ENCODE results near the gene OR51L1. TPM values are rescaled to one million over a fixed set of nuclear protein-coding genes. Genes with fewer than 3 reads are reported as not detected.

The OR51L1 gene
- total RNA-seq, 1 experiment from 2014 or later = not detected

- H3K4me1 ChIP-seq (ENCODE audit: insufficient read depth, low read length) = no peaks in the 10 kb centered on the region
- H3K27ac ChIP-seq (ENCODE audit: low read length) = no peak overlapping the region
- ATAC-seq = no peak
- intact Hi-C loops (cut with micrococcal nuclease) = no loop called here
- TF ChIP-seq EZH2 (IDR thresholded peaks at IDR 0.05; ENCODE audit: low read length, unreplicated experiment) (no peak), CTCF (conservative IDR thresholded peaks at IDR 0.05; ENCODE audit: low read depth, low read length) (no peak), EZH2phosphoT487 (IDR thresholded peaks at IDR 0.05; ENCODE audit: borderline replicate concordance, low read length) (no peak)
- H3K9me2 ChIP-seq (replicated peaks; ENCODE audit: low read length) = no peaks in the 10 kb centered on the region
- BruUV-seq (replicated peaks) = no TSS peak
- H3K36me3 ChIP-seq (ENCODE audit: low read depth, low read length) = no peaks in the 10 kb centered on the region
- H4K20me1 ChIP-seq (ENCODE audit: low read length) = no peaks in the 10 kb centered on the region
- ChIA-PET CTCF (no interaction called here), POLR2A (ENCODE audit: unreplicated experiment) (no interaction called here)
- no peaks in the 10 kb centered on the region for H3K27me3 ChIP-seq (ENCODE audit: low read length)
- no peak overlapping the region for H3K4me2 ChIP-seq (ENCODE audit: low read length)
- H3K9ac ChIP-seq (ENCODE audit: low read length) = no peak overlapping the region
- H3K9me3 ChIP-seq (ENCODE audit: low read length) = no peaks in the 10 kb centered on the region
- DNase-seq = no peak
- H3K79me2 ChIP-seq (ENCODE audit: low read length) = no peaks in the 10 kb centered on the region
- no peaks in the 10 kb centered on the region for H3F3A ChIP-seq (ENCODE audit: low read length, unreplicated experiment)
- no peak overlapping the region for H2AFZ ChIP-seq (ENCODE audit: low read length)
- H3K4me3 ChIP-seq (ENCODE audit: low read length) = no peak overlapping the region
These were observed 16.6 kb downstream of the OR51L1 start for GRCh38 chr11:5011254-5011653.

- intact Hi-C loops (cut with micrococcal nuclease) = no loop called here
- Histone ChIP-seq H3K27ac (ENCODE audit: low read length) (no peak overlapping the region), H3K9ac (ENCODE audit: low read length) (no peak overlapping the region), H3K4me1 (ENCODE audit: insufficient read depth, low read length) (no peaks in the 10 kb centered on the region), H3K4me2 (ENCODE audit: low read length) (no peak overlapping the region), H3K79me2 (ENCODE audit: low read length) (no peaks in the 10 kb centered on the region), H2AFZ (ENCODE audit: low read length) (no peak overlapping the region), H4K20me1 (ENCODE audit: low read length) (no peaks in the 10 kb centered on the region), H3F3A (ENCODE audit: low read length, unreplicated experiment) (no peaks in the 10 kb centered on the region), H3K9me3 (ENCODE audit: low read length) (no peaks in the 10 kb centered on the region), H3K4me3 (ENCODE audit: low read length) (no peak overlapping the region), H3K27me3 (ENCODE audit: low read length) (no peaks in the 10 kb centered on the region), H3K9me2 (replicated peaks; ENCODE audit: low read length) (no peaks in the 10 kb centered on the region), H3K36me3 (ENCODE audit: low read depth, low read length) (no peaks in the 10 kb centered on the region)
- ChIA-PET POLR2A (ENCODE audit: unreplicated experiment) (no interaction called here), CTCF (no interaction called here)
- ATAC-seq = no peak
- DNase-seq = no peak
- no TSS peak for BruUV-seq (replicated peaks)
- TF ChIP-seq EZH2 (IDR thresholded peaks at IDR 0.05; ENCODE audit: low read length, unreplicated experiment) (no peak), EZH2phosphoT487 (IDR thresholded peaks at IDR 0.05; ENCODE audit: borderline replicate concordance, low read length) (no peak), CTCF (conservative IDR thresholded peaks at IDR 0.05; ENCODE audit: low read depth, low read length) (no peak)
These were observed 18.4 kb downstream of the OR51L1 start for GRCh38 chr11:5013012-5013411.

GRCh38 chr11:5021996-5022395, 27.3 kb downstream of the OR51L1 start:
- no peak overlapping the region for H3K4me3 ChIP-seq (ENCODE audit: low read length)
- intact Hi-C loops (cut with micrococcal nuclease) = no loop called here
- no peaks in the 10 kb centered on the region for H3K36me3 ChIP-seq (ENCODE audit: low read depth, low read length)
- ATAC-seq (no peak), DNase-seq (no peak)
- H3K9me2 ChIP-seq (replicated peaks; ENCODE audit: low read length) = no peaks in the 10 kb centered on the region
- H3K9me3 ChIP-seq (ENCODE audit: low read length) = no peaks in the 10 kb centered on the region
- no peak overlapping the region for H3K4me2 ChIP-seq (ENCODE audit: low read length)
- ChIA-PET POLR2A (ENCODE audit: unreplicated experiment) (interaction anchor here (0.6 kb wide), 1 partner anchor 39 kb away, joined by 3 read pairs; no protein-coding TSS in a partner anchor), CTCF (no interaction called here)
- TF ChIP-seq EZH2 (IDR thresholded peaks at IDR 0.05; ENCODE audit: low read length, unreplicated experiment) = no peak
- TF ChIP-seq CTCF (conservative IDR thresholded peaks at IDR 0.05; ENCODE audit: low read depth, low read length) = no peak
- TF ChIP-seq EZH2phosphoT487 (IDR thresholded peaks at IDR 0.05; ENCODE audit: borderline replicate concordance, low read length) = no peak
- H3K79me2 ChIP-seq (ENCODE audit: low read length) = no peaks in the 10 kb centered on the region
- no peaks in the 10 kb centered on the region for H3F3A ChIP-seq (ENCODE audit: low read length, unreplicated experiment)
- H3K4me1 ChIP-seq (ENCODE audit: insufficient read depth, low read length) = no peaks in the 10 kb centered on the region
- H3K27me3 ChIP-seq (ENCODE audit: low read length) = no peaks in the 10 kb centered on the region
- no peaks in the 10 kb centered on the region for H4K20me1 ChIP-seq (ENCODE audit: low read length)
- H3K9ac ChIP-seq (ENCODE audit: low read length) = no peak overlapping the region
- no TSS peak for BruUV-seq (replicated peaks)
- H3K27ac ChIP-seq (ENCODE audit: low read length) = no peak overlapping the region
- H2AFZ ChIP-seq (ENCODE audit: low read length) = no peak overlapping the region
